Measurements from ENCODE around the gene SNX7.

The SNX7 gene

DNA sequence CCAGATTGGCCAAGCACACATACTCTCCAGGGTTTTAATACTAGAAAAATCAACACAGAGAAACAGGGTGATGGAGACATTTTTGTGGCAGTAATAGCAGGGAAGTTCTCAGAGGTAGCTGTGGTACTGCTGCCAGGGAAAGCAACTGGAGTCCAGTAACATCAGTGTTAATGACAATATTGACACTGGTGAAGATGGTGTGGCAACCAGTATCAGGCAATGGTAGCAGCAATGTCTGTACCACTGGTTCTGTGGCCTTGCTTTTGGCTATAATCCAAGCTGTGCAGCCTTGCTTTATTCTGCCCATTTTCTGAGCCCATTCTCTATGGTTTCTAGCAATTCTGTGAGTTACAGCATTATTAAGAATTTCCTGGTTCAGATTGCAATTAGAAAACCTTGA lies 1.6 kb upstream of the SNX7 start:
- TF ChIP-seq, protein P1, sequence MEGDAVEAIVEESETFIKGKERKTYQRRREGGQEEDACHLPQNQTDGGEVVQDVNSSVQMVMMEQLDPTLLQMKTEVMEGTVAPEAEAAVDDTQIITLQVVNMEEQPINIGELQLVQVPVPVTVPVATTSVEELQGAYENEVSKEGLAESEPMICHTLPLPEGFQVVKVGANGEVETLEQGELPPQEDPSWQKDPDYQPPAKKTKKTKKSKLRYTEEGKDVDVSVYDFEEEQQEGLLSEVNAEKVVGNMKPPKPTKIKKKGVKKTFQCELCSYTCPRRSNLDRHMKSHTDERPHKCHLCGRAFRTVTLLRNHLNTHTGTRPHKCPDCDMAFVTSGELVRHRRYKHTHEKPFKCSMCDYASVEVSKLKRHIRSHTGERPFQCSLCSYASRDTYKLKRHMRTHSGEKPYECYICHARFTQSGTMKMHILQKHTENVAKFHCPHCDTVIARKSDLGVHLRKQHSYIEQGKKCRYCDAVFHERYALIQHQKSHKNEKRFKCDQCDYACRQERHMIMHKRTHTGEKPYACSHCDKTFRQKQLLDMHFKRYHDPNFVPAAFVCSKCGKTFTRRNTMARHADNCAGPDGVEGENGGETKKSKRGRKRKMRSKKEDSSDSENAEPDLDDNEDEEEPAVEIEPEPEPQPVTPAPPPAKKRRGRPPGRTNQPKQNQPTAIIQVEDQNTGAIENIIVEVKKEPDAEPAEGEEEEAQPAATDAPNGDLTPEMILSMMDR (IDR thresholded peaks at IDR 0.05) = no peak
- TF ChIP-seq ZFX (IDR thresholded peaks at IDR 0.05; ENCODE audit: borderline replicate concordance) = no peak
- no peak overlapping the region for H3K27ac ChIP-seq

DNA sequence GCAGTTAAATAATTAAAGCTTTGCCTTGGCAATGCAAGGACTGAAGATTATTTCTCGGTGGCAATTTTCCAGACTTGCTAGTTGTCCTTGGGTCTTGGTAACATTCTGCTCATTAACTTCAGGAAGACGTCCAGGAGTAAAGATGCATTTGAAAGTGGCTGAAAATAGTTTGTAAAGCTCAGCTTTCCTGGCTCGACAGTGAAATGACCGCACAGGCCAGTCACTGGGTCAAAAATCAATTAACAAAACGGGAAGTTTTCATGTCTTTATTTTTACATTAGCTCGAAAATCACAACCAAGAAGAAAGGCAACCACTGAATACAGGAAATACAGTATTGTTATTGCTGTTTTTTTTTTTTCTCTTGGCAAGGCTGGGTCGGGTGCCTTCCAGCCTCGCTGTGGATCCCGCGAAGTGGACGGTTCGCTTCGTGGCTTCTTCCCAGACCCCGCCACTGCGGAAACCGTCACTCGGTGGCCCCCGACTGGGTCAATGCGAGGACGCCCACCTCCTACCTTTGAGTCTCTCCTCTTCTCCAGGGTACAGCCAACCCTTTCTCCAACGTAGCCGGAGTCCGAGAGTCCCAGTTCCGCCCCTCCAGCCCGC lies 479 bp upstream of the SNX7 start:
- peak overlapping the region; percentile 76 for H3K27ac ChIP-seq
- TF ChIP-seq, protein P1 (IDR thresholded peaks at IDR 0.05) = no peak
- TF ChIP-seq ZFX (IDR thresholded peaks at IDR 0.05; ENCODE audit: borderline replicate concordance) = no peak

DNA sequence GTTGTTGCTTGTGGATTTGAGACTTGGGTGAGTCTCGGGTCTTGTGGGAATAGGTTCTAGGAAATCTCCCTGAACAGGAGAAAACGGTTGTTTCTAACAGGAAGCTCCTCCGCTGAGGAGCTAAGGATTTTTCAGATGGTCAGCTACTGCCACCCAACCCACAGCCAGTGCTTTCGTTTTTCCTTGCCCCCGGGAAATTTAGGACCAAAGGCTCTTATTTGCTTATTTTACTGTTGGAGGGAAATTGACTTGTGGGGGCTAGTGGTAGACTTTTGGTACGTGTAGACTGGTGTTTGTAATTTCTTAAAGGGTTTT lies 792 bp downstream of the SNX7 start:
- H3K27ac ChIP-seq = peak overlapping the region; percentile 76

DNA sequence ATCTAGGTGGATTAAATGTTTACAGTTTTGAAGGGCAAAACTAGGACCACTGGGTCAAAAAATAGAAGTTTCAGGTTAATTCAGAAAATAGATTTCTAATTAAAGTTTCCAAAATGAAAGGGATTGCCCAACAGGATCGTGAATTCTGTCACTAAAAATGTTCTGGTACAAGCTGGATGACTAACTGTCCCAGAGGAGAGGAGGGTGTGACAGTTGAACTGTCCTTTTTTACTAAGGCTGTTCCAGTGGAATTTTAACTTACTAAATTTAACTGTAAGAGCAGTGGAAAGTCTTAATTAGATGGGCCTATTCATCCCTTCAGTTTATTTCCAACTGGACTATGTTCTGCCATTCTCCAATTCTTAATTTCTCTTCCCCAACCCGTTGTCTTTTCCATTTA lies 7.2 kb downstream of the SNX7 start:
- H3K27ac ChIP-seq = no peak overlapping the region

More for the DNA sequence above, 792 bp downstream of the SNX7 start:
- TF ChIP-seq, protein P1 (IDR thresholded peaks at IDR 0.05) = no peak
- TF ChIP-seq ZFX (IDR thresholded peaks at IDR 0.05; ENCODE audit: borderline replicate concordance) = no peak

DNA sequence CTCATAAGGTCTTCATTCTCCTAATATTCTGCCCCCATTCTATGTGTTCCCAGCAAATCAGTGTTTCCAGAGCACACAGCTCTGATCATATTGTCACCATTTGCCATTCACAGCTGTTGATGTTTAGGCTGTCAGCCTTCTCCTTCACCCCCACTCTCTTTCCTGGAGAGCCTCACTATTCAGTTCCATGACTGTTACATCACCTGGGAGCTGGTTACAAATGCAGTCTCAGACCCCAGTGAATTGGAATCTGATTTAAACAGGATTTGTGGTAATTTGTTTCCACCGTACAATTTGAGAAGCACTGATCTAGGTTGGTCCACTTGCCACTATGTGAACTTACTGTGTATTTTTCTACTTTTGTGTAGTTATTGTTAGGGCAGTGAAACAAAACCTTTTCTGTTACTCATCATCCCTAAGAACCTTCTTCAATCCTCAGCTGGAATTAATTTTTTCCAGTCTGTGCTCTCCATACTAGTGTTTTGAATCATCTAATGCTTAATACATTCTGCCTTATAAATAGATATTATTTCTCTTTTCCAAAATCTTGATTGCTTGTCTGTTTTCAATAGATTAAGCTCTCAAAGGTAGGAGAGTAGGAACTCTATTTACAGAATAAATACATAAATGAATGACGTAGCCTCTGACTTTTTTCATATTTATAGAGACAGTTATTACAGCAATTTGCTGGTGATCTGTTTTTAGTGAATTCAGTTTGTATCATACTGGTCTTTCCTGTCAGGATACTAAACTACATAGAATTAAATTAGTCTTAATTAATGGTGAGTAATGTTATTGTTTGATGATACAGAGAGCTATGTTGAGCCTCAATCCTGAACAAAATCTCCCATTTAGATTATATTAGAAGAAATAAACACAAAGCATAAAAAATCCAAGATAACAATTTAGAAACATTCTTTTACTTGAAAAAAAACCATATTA lies 8.1 kb downstream of the SNX7 start:
- TF ChIP-seq, protein P1 (IDR thresholded peaks at IDR 0.05) = no peak
- no peak for TF ChIP-seq ZFX (IDR thresholded peaks at IDR 0.05; ENCODE audit: borderline replicate concordance)
- H3K27ac ChIP-seq = no peak overlapping the region

More for the DNA sequence above, 7.2 kb downstream of the SNX7 start:
- no peak for TF ChIP-seq ZFX (IDR thresholded peaks at IDR 0.05; ENCODE audit: borderline replicate concordance)
- TF ChIP-seq, protein P1 (IDR thresholded peaks at IDR 0.05) = no peak

DNA sequence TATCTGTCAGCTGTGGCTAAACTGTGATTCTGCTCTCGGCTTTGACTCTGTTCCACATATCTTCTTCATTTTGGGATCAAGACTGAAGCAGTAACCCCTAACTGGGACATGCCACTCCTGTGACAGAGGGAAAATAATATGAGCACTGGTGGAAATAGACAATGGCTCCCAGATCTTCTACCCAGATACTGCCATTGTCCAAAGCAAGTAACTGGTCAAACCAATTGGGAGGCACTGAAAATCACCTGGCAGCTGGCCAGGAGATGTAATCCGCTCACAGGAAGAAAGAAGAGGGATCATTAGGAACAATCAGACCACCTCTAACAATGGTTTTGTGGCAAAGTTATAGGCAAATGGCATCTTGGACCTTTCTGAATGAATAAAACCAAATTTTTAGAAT lies 10.7 kb downstream of the SNX7 start:
- H3K27ac ChIP-seq = no peak overlapping the region
- TF ChIP-seq, protein P1 (IDR thresholded peaks at IDR 0.05) = no peak
- TF ChIP-seq ZFX (IDR thresholded peaks at IDR 0.05; ENCODE audit: borderline replicate concordance) = no peak
